Effector CD8-positive, alpha-beta T cell (primary cell): ENCODE data around the gene GCN1.
A peak's percentile ranks its signal among the peaks of the same experiment; 100 is the strongest.

ENCODE experiments used
- DNase-seq: peaks from one replicate; lab custom pipeline; 2025; lab: John Stamatoyannopoulos, UW

Gene GCN1

DNA sequence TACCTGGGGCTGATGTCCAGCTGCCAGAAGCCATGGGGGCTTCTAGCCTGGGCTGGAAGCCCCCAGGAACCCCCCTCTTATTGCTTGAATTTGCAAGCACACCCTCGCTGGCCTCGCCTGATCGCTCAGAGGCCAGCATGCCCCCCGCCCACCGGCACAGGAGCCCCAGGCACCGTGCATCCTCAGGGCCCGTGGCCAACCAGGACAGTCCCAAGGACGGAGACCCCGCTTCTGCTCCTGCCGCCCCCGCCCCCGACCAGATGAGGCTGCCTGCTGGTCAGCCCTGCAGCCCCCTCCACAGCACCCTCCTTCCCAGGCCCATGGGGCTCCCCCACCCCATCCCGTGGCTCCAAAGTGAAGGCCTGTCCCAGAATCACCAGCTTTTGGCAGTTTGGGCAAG is 99.2 kb downstream of the GCN1 start:
- DNase-seq, result no peak

DNA sequence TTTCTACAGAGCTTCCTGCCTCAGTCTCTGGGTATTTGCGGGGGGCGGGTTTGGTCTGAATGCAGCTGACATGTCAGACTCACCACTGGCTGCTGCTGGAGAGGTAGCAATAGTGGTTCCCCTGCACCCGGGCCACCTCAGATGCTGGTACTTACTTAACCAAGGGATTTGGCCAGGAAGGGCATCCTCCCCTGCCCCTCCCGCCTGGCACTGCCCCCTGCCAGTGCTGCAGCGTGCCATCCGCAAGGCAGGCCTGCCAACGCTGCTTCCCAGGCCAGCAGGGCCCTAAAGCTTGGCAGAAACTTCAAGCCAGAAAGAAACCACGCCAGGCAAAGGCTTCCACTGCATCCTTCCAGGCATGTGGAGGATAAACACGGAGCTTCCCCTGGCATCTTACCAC is 100.0 kb downstream of the GCN1 start:
- DNase-seq, result no peak

DNA sequence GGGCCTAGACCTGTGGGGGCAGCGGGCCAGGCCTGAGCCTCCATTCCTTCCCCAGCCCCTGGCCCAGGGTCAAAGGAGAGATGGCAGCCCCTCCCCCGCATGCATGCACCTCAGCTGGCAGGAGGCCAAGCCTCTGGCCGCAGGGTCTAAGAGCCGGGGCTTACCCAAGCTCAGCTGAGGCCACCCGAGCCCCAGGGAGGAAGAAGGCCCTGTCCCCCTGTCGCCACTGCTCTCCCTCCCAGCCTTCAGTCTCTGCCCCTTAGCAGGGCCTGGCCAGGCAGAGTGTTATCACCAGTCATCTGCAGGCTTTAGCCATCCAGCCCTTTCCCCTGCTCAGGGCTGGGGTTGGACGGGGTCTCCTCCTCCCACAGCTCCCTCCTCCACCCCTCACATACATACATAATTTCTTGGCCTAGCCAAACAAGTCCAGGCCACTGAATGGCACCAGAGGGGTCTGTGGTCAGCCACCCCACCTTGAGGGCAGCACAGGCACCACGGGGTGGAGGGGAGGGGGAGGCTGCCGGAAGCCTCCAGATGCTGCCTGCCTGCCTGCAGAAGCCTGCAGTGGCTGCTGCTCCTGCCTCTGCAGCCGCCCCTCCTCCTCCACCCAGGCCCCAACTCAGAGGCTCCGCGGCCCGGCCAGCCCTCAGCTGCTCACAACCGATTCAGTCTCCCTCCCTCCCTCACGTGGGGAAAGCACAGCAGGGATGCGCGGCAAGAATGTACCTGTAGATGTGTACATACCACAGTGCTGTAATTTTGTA is 100.7 kb downstream of the GCN1 start:
- no peak for DNase-seq

GRCh38 chr12:120093336-120093591 is 101.3 kb downstream of the GCN1 start:
- no peak for DNase-seq

DNA sequence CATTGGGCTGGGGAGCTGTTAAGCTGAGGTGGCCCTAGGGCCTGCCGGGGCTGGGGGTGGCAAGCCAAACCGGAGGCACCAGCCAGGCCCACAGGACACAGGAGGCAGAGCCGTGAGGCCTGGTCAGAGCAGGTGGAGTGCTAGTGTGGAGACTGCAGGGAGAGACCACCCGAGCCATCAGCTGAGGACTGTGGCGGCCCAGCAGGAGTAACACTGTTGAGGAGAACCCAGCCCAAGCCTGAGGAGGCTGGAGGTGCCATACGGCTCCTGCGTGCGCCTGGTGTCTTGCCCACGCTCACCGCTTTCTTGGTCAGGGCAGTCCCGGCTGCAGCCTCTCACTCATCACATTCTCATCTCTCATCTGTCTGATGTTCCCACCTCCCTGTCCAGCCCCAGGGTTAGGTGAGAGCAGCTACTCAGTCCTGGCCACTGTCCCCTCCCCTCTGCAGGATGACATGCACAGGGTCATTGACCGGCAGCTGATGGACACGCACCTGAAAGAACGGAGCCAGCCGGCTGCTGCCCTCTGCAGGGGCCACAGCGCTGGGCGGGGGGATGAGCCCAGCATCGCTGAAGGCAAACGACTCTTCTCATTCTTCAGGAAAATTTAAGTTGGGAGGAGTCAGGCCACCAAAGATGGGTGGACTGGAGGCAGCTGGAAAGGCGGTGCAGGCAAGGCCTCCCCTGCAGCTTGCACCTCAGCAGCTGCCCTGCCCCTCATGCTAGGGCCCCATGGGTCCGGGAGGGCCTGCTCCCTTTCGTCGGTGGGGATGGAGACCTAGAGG is 101.8 kb downstream of the GCN1 start:
- no peak for DNase-seq

DNA sequence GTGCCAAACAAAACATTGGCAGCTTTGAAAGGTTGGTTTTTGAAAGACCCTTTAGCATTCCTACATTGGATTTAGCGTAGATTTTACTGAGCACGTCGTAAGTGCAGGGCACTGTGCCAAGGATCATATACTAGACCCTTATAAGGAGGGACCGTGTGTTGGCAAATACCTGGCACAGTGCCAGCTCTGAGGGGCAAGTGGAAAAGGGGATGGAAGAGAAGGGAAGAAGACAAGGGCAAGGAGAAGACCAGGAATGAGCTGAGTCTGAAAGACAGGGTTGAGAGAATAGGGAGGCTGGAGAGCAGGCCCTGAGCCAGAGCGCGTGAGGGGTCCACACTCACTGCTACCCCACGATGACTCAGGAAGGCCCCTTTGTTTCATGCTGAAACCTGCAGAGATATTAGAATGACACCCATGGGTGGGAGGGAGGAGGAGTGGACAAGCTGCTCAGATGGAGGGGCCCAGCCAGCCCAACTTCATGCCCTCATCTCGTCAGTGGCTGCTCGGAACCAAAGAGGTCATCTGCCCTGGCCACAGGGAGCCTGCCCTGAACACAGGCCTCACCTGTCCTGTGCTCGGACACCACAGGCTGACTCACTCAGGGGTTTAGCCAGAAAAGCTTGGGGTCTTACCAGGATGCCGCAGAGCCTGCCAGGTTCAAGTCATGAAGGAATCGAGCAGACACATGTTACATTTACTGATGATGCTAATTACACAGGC is 103.0 kb downstream of the GCN1 start:
- no peak for DNase-seq

DNA sequence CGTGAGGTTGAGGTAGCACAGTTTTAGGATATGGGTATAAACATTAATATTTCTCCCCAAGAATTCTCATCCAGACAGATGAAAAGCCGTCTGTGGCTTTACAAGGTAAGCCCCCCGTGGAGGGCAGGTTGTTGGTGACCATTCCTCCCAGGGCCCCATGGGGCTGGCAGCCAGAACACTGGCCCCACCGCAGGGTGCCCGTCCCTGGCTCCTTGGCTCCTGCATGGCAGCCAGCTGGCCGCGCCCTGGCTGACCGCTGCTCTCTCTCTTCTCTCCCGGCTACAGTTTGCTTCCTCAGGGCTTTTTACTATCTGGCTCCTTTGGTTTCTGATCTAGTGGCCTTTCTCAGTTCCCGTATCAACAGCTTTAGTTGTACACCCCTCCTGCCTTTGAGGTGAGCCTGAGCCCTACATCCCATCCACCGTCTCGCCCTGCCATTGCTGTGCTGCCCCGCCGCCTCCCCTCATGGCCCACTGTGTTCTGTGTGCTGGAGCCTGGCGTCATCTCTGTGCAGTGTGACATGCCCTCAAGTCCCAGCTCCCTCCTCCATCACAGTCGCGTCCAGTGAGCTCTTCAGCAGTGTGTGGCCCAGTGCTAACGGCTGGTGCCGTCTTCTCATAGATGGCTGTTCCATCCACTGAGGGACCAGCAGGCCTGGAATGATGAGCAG is 103.8 kb downstream of the GCN1 start:
- DNase-seq, result no peak

DNA sequence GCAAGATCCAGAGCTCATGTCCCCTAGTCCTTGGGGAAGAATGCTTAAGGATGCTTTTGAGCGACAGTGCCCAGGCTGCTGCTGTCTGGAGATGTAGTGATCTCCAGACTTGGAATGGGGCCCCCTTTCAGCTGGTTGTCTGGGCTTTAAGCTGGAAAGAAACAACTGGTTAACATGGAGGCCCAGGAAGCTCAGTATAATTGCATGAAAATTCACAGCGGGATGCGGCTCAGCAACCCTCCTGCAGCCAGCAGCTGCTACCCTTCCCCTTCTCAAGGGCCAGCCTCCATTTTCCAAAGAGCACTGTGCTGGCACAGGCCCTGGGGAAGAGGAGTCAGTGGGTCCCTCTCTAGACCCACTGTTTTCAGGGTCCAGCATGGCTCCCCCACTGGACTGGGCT is 104.3 kb downstream of the GCN1 start:
- no peak for DNase-seq

GRCh38 chr12:120089796-120090195 is 104.7 kb downstream of the GCN1 start:
- no peak for DNase-seq

- DNase-seq, result no peak
These were observed 105.4 kb downstream of the GCN1 start for GRCh38 chr12:120089105-120089504.

GRCh38 chr12:120086801-120087621 is 107.5 kb downstream of the GCN1 start:
- peak; percentile 98 for DNase-seq

- no peak for DNase-seq
These were observed 108.4 kb downstream of the GCN1 start for GRCh38 chr12:120085920-120086645.

DNA sequence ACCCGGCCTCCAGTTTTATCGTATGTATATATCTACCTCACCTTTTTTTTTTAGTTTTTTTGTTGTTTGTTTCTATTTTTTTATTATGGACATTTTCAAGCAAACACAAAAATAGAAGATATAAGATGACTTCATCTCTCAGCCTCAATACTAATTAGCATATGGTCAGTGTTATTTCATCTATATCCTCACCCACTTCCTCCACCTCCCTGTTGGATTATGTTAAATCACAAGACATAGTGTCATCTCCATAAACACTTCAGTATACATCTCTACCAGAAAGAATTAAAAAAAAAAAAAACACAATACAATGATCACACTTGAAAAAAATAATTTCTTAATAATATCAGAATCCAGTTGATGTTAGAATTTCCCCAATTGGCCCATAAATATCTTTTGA is 112.9 kb downstream of the GCN1 start:
- no peak for DNase-seq

- no peak for DNase-seq
These were observed 114.8 kb downstream of the GCN1 start for GRCh38 chr12:120079411-120080400.

GRCh38 chr12:120078868-120079267 is 115.6 kb downstream of the GCN1 start:
- no peak for DNase-seq

- no peak for DNase-seq
These were observed 117.3 kb downstream of the GCN1 start for GRCh38 chr12:120077260-120077659.
